Hematopoietic multipotent progenitor cell treated with erythropoietin and hydrocortisone succinate and interleukin-3 and kit ligand, for 15 days (in vitro differentiated cells): ENCODE measurements around the gene MSRB1.
"Not testable (repeated sequence)": the region's sequence is repeated elsewhere in the genome, so short reads cannot be mapped to it uniquely, and the experiment has no call there.

Experiments
- DNase-seq: peaks from one replicate; pipeline ENCODE4 v3.0.0-alpha.2; 2015; ENCODE audit warnings: low spot score

MSRB1 gene

DNA sequence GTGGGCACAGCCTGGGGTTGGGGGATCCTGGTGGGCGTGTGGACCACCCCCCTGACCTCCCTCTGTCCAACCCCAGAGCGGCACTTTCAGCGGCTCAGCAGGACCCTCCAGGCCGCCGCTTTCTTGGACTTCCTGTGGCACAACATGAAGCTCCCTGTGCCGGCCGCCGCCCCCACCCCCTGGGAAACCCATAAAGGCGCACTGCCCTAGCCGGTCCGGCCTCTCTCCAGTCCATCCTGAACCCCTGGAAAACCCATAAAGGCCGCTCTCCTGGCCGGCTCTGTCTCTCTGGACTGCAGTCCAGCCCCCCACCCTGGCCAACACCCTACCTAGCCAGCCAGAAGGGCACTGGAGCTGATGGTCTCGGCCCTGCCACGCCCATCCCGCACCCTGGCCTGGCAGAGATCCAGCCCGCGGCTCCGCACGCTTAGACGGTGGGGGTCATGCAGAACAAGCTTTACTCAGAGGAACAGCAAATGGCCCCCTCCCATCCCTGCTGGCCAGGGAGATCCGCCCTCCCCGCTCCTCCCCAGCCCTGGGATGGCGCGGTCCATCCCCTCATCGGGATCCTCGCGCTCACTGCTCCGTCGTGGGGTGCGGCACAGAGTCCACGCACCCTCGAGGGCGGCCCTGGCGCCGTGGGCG is 35.6 kb upstream of the MSRB1 start:
- DNase-seq = no peak

DNA sequence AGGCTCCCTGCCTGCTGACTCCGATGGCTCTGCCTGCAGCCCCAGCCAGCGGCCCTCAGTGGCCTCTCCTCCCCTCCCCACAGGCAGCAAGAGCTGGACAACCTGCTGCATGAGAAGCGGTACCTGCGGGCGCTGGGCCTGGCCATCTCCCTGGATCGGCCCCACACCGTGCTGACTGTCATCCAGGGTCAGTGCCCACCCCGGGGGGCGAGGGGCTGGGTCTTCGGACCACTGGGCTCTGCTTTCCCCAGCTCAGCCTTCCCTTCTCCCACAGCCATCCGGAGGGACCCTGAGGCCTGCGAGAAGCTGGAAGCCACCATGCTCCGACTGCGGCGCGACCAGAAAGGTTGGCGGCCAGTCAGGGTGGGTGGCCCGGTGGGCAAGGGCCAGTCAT is 34.9 kb upstream of the MSRB1 start:
- no peak for DNase-seq

- no peak for DNase-seq
These were observed 34.2 kb upstream of the MSRB1 start for GRCh38 chr16:1976951-1977874.

- no peak for DNase-seq
These were observed 33.2 kb upstream of the MSRB1 start for GRCh38 chr16:1976216-1976520.

- DNase-seq = no peak
These were observed 32.6 kb upstream of the MSRB1 start for GRCh38 chr16:1975432-1976215.

- no peak for DNase-seq
These were observed 31.4 kb upstream of the MSRB1 start for GRCh38 chr16:1974157-1975070.

GRCh38 chr16:1973461-1974156 is 30.6 kb upstream of the MSRB1 start:
- no peak for DNase-seq

DNA sequence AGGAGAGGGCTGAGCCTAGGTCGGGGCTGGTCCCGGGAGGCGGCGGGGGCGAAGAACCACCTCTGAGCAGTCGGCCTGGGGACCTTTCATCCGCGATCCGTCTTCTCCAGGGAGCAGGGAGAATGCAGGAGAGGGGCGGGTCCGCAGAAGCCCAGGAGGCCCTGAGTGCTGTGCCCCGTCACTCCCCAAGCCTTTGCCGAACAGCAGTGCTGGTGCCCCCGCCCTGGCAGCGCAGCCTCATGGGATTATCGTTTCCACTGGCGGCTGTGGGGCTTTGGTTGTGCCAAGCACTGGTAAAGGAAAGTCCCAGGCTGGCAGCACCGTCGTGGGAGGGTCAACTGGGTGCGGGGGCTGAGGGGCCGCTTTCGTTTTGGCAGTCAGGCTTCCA is 29.5 kb upstream of the MSRB1 start:
- peak; percentile 47 for DNase-seq

GRCh38 chr16:1971796-1972489 is 28.9 kb upstream of the MSRB1 start, which contains the start of gene TBL3:
Gene TBL3, plus strand, starts transcription at chr16:1972053. Its CDS starts 112 bp downstream, at chr16:1972165.
- peak; percentile 92 for DNase-seq

GRCh38 chr16:1968146-1968953 is 25.4 kb upstream of the MSRB1 start:
- no peak for DNase-seq

- DNase-seq = no peak
These were observed 23.5 kb upstream of the MSRB1 start, which contains the start of gene RNF151 for GRCh38 chr16:1966460-1966859. Gene RNF151, plus strand, starts transcription at chr16:1966856. Its CDS starts 26 bp downstream, at chr16:1966882.

DNA sequence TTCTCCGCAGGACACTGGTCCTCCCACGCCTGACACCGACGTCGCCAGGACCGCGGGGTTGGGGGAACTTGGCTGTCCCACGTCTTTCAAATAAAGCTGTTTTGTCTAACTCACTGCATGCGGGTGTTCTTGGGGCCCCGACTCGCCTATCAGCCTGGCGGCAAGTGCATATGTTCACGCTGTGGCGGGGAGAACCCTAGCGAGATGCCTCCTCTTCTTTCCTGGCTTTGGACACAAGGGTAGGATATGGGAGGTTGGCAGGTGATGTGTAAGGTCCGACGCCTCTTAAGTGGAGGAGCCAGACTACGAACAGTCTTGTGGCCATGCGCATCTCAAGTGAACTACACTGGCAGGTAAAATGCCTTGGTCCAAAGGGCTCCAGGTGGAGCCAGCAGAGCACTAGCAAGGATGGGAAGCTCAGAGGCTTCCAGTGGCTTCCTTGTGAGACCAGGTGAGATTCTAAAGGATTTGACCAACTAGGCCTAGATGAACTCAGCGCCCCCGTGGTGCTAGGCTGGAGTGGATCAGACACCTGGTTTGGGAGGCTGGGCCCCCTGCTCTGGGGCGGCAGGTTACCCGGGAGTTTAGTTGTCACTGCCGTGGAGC is 22.5 kb upstream of the MSRB1 start:
- DNase-seq = peak; percentile 16

GRCh38 chr16:1964506-1965395 is 21.8 kb upstream of the MSRB1 start, which contains the start of gene RPS2:
Gene RPS2, minus strand, starts transcription at chr16:1964826. Its CDS starts 201 bp downstream, at chr16:1964625.
- DNase-seq = peak; percentile 97

DNA sequence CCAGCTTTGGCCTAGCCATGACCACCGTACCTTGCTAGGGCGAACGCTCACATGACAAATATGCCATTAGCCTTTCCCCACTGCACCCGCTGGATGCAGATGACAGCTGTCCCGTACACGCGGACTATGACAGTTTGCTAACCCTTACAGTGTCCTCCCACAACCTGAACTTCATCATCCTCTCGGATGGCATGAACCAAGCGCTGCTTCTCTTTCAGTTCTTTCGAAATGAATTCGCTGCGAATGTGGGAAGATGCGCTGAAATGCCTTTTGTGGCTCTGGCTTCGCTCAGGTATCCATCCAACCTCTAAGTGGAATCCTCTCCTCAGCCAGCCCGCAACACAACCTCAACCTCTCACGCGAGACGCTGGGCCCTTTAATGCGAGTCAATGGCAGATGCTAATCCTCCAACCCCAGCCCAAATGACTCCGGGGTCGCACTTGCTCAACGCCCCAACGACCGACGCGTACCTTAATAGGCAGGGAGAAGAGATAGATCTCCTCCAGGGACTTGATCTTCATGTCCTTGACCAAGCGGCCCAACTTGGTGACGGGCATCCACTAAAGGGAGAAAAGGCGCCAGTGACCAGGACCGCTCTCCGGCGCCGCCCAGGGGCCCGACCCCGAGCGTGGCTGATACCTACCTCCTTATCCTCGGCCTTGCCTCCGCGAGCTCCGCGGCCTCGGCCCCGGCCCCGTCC is 21.0 kb upstream of the MSRB1 start:
- DNase-seq = peak; percentile 41

GRCh38 chr16:1962161-1963153 is 19.5 kb upstream of the MSRB1 start:
- DNase-seq = not testable (repeated sequence)

GRCh38 chr16:1961651-1962067 is 18.7 kb upstream of the MSRB1 start:
- DNase-seq = no peak
